SKM-1 treated with dmso at 0.1 percent for 144 hours (cell line): Measurements from ENCODE around the gene SEZ6L.
"Not testable (repeated sequence)": the region's sequence is repeated elsewhere in the genome, so short reads cannot be mapped to it uniquely, and the experiment has no call there.

ENCODE experiments used
- DNase-seq: peaks from one replicate; lab custom pipeline; 2025; ENCODE audit not compliant: unreplicated experiment; lab: John Stamatoyannopoulos, UW

The SEZ6L gene

DNA sequence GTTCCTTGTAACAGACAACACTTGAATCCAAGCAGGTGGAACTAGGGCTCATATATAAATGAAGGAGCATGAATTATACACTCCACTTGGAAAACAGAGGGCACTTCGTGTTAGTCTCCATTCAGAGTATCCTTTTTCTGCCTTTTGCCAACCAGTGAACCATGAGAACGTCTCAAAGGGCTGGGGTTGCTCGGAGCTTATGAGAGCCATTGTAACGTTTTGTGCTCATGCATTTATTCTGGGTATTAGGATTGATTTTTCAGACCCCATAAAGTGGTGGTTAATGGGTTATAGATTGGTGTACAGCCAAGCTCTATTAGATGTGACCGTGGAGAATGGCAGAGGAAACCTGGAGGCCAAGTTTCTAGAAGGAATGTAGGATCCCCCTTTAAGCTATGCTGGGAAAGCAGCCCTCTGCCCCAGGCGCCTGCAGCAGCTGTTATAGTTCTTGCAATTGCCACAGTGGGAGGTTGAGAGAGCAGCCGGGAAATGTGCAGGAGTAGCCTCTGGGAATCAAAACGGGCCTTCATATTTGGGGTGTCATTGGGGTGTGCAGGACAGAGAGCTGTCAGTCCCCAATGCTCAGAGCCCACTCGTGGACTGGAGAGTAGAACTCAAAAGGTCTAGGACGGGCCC, 205.2 kb downstream of the SEZ6L start:
- DNase-seq, result no peak

DNA sequence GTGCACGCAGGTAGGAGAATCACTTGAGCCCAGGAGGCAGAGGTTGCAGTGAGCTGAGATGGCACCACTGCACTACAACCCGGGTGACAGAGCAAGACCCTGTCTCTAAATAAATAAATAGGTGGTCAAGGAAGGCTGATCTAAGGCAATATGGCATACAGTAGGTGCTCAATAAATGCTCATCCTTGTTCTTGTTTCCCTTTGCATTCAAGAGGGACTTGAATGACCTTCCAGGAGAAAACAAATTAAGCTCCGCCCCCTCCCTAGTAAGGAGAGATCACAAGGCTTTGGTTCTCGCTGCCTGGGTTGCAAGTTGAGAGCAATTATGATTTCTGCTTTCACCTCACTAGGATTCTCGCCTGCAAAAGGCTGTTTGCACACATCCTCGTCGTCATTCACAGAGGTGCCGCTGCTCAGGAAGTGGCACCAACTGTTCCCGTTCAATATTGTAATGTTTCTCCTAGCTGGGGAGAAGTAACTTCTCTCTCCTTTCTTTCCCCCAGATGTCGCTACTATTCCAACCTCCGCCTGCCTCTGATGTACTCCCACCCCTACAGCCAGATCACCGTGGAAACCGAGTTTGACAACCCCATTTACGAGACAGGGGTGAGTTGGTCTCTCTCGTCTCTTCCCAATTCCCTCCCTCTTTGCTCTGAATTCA, 208.0 kb downstream of the SEZ6L start:
- no peak for DNase-seq

DNA sequence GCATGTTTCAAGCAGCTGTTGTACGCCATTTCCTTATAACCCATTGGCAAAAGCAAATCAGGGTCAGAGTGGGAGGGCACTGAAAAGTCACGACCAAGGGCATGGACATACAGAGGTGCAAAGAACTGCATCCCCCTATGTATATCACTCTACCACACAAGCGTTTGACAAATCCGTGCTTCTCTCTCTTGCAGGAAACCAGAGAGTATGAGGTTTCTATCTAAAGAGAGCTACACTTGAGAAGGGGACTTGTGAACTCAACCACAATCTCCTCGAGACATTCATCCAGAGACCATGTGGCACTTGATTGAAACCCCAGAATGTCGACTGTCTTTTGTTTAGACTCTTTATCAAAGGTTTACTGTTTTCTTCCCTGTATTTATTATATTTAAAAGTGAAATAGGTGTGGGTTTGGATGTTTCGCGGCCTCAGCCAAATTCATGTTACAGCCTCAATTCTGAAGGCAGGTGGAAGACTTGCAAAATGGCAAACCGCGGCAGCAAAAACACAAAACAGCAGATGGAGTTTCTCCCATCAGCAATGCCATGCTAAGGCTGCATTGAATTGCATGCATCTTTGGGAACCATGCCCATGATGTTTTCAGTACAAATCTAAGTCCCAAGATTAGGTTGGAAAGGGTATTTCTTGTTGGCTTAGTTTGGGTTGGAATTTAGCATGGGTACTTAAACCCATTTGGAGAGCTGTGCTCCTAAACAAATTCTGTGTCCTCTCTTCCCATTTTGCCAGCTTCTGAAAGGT, 211.0 kb downstream of the SEZ6L start:
- DNase-seq, result no peak

DNA sequence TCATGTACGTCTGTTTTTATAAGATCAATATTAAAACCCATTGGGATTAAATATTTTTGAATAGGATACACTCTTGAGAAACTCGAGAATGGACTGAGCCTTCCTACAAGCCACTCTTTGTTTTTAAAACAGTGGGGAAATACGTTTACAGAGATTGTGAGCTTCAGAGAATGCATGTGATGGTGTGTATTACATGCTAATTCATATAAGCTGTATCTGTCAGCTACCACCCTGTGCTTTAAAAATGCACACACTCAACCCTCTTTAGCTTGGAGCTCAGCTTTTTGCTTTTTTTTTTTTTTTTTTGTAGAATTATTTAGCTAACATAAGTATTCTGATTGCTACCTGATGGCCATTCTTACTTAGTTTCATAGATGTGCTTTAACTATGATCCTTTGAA, 213.5 kb downstream of the SEZ6L start:
- DNase-seq, result no peak

DNA sequence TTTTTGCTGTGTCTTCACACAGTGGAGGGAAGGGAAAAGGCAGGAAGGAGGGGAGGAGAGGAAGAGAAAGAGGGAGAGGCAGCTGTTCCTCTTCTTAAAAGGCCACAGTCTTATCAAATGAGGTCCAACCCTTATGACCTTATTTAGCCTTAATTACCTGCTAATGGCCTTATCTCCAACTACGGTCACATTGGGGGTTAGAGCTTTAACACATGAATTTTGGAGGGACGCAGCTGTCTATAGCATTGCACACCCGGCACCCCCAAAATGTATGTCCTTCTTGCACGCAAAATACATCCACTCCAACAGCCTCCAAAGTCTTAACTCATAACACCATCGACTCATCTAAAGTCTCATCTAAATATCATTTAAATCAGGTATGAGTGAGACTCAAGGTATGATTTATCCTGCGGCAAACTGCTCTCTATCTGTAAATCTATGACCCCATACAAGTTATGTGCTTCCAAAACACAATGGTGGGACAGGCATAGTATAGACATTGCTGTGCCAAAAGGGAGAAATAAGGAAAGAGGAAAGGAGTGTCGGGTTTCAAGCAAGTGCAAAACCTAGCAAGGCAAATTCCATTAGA, 214.8 kb downstream of the SEZ6L start:
- DNase-seq, result no peak

DNA sequence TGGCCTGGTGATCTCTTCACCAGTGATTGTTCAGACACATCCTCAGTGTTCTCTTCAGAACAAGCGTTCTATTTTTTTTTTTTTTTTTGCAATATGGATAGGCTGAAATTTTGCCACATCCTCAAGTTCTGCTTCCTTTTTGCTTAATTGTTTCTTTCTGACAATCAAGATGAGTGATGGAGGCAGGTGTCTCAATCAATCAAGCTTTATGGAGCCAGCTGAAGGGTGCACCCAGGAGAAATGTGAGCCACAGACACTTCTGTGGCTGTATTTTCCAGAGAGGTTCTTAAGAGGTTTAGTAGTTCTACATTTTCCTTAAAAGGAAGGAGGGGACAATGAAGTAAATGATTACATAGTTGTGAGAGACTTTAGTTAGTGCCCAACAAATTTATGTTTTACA, 215.9 kb downstream of the SEZ6L start:
- DNase-seq, result no peak

DNA sequence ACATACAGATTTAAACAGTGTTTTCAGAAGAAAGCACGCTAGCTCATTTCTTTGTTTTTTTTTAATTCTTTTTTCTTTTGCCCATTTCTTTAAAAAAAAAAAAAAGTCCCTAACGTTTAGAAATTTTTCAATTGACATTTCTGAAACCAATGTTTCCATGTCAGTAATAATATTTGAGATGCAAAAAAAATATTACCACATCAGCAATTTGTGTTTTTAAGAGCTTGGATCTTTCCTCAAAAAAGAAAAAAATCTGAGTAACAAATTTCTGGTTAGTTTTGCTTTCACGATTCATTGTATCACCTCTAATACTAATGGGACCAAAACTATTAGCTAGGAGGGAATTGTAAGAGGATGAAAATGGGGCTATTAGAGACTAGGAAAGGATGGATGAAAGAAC, 219.9 kb downstream of the SEZ6L start:
- no peak for DNase-seq

DNA sequence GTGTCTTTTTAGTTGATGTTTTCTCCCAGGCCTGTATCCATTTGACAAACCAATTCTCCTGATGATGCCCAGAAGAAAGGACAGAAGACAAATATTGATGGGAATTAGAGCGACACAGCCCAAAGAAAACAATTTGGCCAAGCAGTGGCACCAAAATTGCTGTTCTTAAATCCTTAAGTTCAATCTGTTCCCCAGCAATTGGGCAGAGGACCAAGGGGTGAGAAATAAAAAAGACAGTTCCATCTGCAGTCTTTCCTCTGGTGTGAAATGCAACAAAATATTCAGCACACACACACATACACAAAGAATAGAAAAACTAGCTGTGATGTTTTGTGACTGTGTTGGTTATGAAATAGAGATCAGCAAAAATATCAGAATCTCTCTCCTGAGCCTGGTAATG, 221.8 kb downstream of the SEZ6L start:
- DNase-seq, result no peak

DNA sequence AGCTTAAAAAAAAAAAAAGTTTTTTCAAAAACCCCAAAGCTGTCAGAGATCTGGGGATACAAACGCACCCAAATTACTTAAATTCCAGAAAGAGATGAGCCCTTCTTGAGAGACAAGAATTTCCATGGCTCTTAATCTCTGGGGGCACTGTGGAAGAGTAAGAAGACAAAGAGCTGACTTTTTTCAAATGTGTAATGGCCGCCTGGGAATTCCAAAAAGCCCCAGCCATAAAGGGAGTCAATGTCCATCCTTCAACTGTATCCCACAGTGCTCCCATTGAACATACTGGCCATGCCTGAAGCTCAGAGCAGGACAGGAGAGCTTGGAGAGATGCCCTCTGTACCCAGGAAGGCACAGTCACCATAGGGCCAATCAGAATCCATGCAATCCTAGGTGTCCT, 222.4 kb downstream of the SEZ6L start:
- no peak for DNase-seq

DNA sequence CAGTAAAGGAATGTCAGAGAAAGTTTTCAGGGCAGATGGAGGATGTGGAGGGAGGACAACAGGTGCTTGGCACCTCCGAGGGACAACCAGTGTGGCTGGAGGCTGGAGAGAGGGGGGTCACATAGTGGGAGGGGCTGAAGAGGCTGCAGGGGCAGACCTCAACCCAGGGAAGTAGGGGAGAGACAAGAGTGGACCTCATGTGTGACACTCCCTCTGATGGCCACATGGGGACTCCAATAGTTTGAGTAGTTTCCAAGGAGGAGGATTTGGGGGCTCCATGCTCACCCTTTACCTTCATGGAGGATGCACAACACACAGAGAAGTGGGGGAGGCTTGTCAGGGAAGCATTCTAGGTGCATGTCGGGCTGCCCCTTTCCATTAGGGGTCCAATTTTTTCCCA, 224.7 kb downstream of the SEZ6L start:
- DNase-seq, result no peak

DNA sequence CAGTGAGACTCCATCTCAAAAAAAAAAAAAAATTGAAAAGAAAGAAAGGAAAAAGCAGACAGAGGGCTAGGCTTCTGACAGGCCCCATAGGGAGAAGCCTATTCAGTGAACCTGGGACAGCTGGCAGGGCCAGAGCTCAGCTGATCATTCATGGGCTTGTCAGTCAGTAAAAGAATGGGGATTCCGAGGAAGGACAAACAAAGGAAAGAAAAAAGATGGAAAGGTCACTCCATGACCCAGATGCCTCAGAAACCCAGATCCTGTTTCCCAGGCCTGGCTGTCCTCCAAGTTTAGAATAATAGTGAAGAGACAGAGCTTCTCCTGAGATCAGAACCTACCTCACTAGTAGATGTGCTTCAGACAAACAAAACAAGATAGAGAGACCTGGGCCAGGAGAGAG, 225.5 kb downstream of the SEZ6L start:
- no peak for DNase-seq

DNA sequence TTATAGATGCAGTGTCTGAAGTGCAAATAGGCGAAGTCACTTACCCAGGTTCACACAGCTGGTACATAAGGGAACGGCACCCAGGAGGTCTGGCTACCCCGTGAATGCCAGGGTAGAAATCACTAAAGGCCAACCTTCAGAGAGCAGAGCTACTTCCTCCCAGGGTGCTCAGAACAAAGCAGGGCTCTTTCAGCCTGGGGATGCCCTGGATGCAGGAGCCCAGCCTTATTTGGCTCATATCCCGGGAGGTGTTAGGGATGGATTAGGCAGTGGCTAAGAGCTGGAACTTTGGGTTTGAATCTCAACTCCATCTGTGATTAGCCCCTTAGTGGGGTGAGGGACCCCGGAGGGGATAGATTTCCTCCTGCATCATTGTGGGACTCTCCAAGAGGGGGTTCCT, 226.7 kb downstream of the SEZ6L start:
- DNase-seq, result no peak

DNA sequence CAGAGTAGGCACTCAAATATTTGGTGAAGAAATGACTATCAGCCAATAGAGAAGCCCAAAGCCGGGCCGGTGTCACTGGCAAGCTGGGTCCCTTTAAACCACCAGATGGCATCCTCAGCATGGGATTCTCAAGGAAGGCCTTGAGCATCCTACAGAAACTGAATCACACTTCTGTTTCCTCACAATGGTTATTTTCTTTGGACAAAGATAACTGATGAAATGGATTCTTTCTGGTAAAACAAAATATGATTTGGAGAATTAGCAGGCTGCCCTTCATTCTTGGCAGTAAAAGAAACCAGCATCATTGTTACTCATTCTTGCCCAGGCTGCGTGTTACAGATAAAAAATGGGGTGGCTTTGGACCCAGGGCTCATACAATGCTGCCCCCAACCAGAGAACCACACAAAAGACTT, 229.5 kb downstream of the SEZ6L start:
- peak; percentile 56 for DNase-seq

DNA sequence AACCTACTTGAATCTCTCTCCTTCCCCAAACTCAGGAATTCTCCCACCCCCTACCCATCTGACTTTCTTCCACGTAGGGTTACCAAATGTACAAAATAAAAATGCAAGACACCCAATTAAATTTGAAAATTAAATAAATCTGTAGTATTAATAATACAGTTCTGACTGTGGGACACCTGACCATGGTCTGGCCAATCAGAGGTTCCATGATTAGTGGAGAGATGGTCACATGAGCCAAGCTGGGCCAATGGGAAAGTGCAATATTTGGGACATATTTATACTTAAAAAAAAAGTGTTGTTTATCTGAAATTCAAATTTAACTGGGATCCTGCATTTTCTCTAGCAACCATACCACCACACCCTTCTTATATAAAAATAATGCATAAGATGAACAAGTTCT, 230.0 kb downstream of the SEZ6L start:
- no peak for DNase-seq

DNA sequence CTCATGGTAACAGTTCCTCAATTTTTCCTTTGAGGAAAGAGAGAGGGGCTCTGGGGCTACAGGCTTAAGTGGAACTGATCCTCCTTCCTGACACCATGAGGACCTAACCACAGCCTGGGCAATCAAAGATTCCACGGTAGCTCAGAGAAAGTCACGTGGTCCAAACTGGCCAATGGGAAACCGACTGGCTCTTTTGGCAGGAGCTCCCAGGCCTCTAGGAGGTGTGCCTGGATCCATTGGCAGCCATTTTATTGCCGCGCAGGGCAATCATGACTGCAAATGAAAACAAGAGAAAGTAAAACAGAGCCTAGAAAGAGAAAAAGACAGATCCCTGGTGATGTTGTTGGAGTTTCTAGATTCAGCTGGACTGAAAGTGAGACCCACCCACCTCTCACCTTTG, 232.5 kb downstream of the SEZ6L start:
- DNase-seq, result no peak

DNA sequence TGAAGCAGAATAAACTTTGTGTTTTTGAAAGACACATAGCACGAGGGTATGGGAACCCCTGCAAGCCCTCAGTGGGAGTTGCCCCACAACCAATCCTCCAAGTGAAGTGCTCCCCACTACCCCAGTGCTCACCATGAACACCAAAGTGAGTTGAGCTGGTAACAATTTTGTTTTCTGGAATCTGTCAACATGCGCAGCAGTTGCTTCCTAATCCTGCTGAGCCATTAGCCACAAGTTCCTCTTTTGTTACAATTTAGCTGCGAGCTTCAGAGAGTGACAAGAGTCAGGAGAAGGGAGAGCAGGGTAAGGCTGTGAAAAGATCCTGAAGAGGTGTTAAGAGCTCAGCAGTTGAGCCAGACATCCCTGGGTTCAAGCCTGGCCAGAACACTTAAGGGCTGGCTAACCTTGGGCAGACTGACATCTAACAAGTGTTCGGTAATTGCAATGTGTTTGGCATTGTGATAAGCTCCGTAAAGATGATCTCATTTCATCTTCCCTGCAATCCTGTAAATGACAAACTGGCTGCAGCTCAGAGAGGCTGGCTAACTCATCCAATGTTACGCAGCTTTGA, 235.7 kb downstream of the SEZ6L start:
- peak; percentile 92 for DNase-seq

DNA sequence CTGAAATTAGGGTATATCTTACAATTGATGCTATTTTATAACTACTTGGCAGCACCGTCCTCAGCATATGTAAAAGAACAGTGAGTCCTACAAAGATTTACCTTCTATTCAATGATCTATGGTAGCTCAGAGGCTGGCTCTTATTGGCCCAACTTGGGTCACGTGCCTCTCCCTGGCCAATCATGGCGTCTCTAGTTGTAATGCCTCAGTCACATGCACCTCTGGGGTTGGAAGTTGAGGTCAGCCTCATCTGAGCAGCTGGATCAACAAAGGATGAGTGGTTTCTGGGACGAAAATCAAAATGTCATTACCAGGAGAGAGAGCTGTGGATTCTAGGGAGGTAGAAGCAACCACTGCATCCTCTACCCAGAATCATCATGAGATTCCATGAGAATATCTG, 236.9 kb downstream of the SEZ6L start:
- no peak for DNase-seq

DNA sequence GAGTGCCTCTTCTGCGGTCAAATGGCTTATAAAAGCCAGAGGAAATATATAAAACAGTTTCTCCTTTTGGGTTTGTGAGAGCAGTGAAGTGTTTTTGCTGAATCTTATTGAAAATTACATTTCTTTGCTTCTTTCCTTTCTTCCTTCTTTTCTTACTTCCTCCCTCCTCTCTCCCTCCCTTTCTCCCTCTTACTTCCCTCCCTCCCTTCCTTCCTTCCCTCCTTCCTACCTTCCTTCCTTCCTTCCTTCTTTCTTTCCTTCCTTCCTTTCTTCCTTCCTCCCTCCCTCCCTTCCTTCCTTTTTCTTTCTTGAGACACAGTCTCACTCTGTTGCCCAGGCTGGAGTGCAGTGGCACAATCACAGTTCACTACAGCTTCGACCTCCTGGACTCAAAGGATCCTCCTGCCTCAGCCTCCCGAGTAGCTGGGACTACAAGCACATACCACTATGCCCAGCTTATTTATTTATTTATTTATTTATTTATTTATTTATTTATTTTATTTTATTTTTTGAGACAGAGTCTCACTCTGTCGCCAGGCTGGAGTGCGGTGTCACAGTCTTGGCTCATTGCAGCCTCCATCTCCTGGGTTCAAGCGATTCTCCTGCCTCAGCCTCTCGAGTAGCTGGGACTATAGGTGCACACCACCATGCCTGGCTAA, 239.4 kb downstream of the SEZ6L start:
- not testable (repeated sequence) for DNase-seq

DNA sequence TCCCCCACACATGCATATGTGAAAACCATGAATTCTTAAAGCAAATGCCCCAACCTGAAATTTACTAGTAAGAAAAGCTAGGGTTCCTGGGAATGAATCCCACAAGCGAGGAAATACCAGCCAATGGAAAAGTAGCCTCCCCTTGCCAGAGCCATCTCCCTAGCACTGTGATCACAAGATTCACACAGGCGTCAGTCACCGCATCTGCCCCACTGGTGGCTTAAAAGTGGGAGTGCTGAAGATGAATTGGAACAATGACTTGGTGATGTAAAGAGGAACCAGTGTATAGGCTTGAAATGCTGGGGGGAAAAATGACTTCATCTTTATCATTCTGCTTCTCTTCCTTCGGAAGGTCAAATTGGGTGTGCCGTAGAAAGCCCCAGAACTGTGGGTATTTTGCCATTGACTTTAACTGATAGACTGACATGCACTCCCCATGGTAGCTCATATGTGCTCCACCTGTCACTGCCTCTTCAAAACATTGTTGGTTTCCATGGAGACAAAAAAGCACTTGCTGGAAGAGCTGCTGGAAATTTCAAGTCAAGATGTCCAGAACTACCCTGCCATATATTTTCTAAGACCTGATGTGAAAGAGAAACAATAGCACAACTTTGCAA, 240.6 kb downstream of the SEZ6L start:
- no peak for DNase-seq

DNA sequence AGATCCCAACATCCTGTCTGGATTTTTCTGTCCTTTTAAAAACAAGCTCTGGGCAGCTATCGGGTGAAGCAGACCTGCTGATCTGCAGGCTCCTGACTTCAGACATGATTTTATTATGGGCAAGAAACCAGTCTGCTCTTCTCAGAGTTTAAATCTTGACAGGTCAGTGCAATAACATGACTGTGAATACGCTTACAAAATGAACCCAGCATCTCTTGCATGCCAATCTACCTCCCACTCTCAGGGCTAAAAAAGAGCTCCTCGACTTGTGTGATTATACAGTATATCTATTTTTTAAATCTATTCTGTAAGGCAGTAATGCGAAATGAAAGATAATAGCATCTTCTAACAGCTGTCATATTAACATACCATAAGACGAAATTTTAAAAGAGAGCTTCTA, 241.1 kb downstream of the SEZ6L start:
- no peak for DNase-seq

DNA sequence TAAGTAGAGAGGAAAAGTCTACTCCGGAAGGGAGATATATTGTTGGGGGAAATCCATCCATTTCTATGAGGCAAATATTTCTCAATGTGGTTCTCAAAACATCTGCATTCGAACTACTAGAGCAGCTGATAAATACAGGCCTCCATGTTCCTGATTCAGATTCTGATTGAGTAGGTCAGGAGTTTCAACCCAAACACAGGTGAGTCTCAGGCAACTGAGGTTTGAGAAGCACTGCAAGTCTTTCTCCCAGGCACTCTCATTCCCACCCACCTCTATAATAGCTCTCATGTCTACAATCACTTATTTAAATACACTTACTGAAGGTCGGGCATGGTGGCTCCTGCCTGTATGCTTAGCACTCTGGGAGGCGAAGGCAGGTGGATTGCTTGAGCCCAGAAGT, 245.1 kb downstream of the SEZ6L start:
- DNase-seq, result no peak
